ENCODE results near the gene WNT3A.

The WNT3A gene

GRCh38 chr1:228031276-228031995 is 24.6 kb downstream of the WNT3A start:
- DNase-seq (ENCODE audit: low spot score), result no peak

- no peak for DNase-seq (ENCODE audit: low spot score)
Observed at GRCh38 chr1:228032041-228032440, 25.2 kb downstream of the WNT3A start.

- DNase-seq (ENCODE audit: low spot score), result no peak
Observed at GRCh38 chr1:228033376-228033775, 26.6 kb downstream of the WNT3A start.

GRCh38 chr1:228034954-228035837 is 28.4 kb downstream of the WNT3A start:
- DNase-seq (ENCODE audit: low spot score), result no peak

- DNase-seq (ENCODE audit: low spot score), result no peak
Observed at GRCh38 chr1:228035844-228036243, 29.0 kb downstream of the WNT3A start.

DNA sequence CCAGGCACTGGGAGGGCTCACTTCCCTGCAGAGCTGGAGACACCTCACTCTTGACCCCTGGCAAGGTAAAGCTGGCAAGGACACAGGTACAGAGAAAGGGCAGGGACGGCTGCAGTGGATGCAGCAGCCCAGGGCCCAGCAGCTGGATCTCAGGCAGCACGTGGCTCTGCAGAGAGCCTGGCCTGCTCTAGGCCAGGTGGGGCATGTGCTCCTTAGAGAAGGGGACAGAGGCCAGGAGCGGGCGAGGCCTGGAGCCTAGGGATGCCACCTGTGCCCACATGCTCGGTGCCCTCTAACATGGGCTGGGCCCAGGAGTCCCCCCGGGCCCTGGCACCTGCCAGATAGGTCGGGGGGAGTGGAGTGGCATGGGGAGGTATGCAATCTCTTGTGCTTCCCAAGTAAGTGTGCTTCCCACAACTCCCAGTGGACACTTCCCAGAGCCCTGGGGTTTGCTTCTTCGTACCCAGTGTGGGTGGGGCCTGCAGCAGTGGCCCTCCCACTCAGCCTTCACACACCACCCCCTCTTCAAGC is 30.0 kb downstream of the WNT3A start:
- DNase-seq (ENCODE audit: low spot score), result no peak

- DNase-seq (ENCODE audit: low spot score), result no peak
Observed at GRCh38 chr1:228037401-228038386, 30.9 kb downstream of the WNT3A start.

DNA sequence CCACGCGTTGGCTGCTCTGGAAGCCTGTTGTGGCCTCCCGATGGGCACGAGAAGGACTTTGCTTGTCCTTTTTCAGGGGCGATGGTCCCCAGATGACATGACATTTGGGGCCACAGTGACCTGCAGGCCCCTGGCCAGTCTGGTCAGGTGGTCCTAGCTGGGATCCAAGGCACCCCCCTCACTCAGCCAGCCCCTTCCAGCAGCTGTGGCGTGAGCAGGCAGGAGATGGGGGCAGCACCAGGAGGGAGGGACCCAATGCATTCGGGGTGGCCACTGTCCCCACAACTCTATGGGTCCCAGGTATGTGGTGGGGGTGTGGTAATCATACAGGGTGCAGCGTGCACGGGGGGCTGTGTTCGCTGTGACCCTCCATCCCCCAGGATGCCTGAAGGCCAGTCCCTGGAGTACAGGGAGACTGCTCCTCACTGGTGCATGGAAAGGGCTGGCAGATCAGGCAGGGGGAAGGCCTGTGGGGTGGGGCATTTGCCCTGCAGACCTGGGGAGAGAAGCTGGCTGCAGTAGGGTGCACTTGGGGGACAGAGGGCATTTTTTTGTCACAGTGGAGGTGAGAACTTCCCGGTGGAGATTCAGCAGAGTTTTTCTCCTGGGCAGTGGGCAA is 31.7 kb downstream of the WNT3A start:
- no peak for DNase-seq (ENCODE audit: low spot score)

DNA sequence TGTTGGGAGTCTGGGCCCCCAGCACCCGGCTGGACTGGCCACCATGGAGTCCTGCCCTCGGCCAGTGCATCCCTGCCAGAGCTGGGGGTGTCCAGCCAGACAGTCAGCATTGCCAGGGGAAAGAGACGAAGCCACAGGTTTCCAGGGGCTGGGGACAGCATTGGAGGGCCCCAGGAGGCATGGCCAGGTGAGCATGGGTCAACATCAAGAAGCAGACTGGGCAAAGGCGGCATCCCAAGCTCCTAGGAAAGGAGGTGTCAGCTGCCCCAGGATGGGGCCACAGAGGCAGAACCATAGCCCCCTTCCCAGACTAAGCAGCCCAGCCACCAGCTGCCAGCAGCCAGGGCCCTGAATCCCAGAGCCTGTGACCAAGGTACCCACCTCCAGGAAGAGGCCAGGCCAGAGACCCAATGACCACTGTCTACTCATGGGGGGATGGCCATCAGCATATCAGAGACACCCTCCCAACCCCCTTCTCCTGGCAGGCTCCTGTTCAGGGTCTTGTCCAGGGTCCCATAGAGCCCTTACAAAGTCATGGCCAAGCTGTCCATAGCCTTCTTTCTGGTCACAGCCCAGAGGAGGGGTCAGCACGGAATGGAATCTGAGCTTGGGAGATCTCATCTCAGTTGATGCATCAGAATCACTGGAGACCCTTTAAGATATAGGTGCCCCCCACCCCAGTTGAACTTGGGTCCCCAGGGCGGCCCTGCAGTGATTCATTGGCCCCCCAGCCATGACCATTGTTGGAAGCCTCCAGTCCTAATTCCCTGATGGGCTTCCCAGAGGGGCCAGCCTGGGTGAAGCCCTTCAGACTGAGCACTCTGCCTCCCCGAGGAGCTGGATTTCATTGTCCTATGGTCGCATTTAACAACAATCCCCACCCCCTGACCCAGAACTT is 32.5 kb downstream of the WNT3A start:
- DNase-seq (ENCODE audit: low spot score), result no peak

DNA sequence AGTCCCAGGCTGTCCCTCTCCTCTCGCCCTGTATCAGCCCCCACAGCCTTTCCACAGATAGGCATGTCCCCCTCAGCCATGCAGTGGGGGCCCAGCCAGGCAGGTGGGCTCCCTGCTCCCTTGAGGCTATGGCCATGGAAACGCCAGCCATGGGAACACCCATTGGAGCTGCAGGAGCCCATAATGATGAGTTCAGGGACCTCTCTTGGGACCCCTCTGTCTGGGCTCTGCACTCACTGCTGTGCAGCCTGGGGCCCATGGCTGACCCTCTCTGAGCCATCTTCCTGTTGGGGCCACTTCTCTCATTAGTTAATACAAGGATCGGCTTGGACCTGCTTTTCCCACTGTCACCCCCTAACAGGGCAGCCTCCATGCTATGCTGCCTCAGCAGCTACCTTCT is 33.2 kb downstream of the WNT3A start:
- DNase-seq (ENCODE audit: low spot score), result no peak

DNA sequence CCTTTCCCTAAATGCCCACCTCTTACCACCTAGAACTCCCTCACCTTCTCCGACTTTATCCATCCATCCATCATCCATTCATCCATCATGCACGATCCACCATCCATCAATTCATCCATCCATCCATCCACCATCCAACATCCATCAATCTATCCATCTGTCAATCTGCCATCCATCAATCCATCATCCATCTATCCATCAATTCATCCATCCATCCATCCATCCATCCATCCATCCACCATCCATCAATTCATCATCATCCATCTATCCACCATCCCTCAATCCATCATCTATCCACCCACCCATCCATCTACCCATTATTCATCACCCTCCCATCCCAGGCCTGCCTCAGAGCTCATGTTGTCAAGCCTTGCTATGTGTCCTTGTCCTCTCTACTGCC is 34.5 kb downstream of the WNT3A start:
- DNase-seq (ENCODE audit: low spot score), result no peak

- no peak for DNase-seq (ENCODE audit: low spot score)
Observed at GRCh38 chr1:228042508-228042907, 35.7 kb downstream of the WNT3A start.

DNA sequence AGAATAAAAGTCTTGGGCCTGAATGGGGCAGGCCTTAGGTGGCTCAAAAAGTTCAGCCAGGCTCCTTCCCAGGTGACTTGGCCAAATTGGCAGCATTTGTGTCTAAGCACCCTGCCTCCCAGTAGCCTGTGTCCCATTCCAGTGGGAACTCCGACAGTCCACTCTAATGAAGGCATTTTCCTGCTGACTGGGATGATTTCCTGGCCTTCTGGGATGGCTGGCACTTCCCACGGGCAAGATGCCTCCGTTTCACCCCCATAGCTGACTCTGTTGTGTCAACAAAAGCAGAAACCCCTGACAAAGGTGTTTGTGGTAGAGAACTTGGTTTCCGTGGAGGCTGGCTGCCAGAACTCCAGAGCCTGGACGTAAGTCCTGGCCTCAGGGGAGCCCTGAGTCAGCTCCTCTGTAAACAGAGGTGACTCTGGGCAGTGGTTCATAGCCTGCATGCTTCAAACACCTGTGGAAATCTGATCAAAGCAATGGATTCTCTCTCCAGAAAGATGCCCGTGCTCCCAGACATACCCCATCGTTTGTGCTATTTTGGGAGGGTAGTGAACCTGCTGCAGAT is 36.6 kb downstream of the WNT3A start:
- no peak for DNase-seq (ENCODE audit: low spot score)

- no peak for DNase-seq (ENCODE audit: low spot score)
Observed at GRCh38 chr1:228044961-228045360, 38.2 kb downstream of the WNT3A start.

GRCh38 chr1:228045405-228045804 is 38.6 kb downstream of the WNT3A start:
- no peak for DNase-seq (ENCODE audit: low spot score)

GRCh38 chr1:228045871-228046270 is 39.1 kb downstream of the WNT3A start:
- DNase-seq (ENCODE audit: low spot score), result no peak

DNA sequence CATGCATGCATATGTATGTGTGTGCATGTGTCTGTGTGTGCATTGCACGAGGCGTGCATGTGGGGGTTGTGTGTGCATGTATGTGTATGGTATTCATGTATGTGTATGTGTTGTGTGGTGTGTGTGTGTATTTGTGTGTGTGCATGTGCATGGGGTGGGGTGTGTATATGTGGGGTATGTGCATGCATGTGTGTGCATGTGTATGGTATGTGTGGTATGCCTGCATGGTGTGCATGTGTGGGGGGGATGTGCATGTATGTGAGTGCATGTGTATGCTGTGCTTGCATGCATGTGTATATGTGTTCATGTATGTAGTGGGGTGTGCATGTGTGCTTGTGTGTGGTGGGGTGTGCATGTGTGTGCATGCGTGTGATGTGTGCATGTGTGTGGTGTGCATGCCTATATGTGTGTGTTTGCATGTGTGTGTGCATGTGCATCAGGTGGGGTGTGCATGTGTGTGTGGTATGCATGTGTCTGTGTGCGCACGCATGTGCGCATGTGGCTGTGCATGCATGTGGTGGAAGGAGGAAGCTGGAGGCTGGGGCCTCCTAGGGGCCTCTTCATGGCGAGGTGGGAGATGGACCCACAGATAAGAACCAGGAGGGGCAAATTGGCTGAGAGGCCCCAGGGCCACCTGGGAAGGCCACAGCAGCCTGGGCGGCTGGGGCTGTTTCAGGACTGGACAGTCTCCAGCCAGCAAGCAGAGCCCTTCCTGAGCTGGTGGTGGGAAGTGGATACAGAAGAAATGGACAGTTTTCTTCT is 39.8 kb downstream of the WNT3A start:
- DNase-seq (ENCODE audit: low spot score), result no peak

DNA sequence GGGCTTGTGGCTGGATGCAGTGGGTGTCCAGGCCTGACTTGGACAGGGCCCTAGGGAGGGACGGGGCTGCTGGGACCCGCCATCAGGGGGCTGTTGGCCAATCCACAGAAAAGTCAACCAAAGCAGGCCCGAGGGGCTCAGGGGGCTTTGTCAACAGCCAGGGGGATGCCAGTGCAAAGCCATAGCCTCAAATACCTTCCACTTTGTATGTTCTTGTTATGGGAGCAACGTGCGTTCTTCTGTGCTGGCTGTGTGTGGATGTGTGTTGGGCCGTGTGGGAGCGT is 40.3 kb downstream of the WNT3A start:
- no peak for DNase-seq (ENCODE audit: low spot score)

DNA sequence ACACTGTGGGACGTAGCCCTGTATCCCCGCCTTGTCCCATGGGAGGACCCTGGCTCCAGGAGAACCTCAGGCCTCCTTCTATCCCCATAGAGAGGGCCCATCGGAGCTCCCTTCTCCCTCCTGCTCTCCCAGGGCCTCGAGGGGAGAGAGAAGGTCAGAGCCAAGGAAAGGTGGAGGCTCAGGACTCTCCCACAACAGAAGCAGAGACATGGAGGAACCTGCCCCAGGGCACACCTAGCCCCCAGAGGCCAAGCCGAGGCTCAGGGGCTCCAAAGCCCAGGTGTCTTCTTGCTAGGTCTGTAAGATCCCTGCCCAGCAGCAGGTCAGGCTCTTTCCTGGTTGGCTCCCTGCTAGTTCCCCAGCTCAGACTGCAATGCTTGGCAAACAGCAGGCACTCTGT is 41.3 kb downstream of the WNT3A start:
- DNase-seq (ENCODE audit: low spot score), result no peak
